GM21619 (cell line): ENCODE measurements around the gene HS6ST3.

ENCODE experiments used
- ATAC-seq: cut with Tn5 transposase; IDR thresholded peaks from one replicate; pipeline ENCODE4 v1.9.1; 2021; ENCODE audit not compliant: unreplicated experiment

The HS6ST3 gene

GRCh38 chr13:96421314-96421713 lies 331.4 kb downstream of the HS6ST3 start:
- no peak for ATAC-seq

- no peak for ATAC-seq
Observed at GRCh38 chr13:96422002-96422401, 332.1 kb downstream of the HS6ST3 start.

- no peak for ATAC-seq
Observed at GRCh38 chr13:96426167-96426566, 336.3 kb downstream of the HS6ST3 start.

- no peak for ATAC-seq
Observed at GRCh38 chr13:96428911-96429310, 339.0 kb downstream of the HS6ST3 start.

- no peak for ATAC-seq
Observed at GRCh38 chr13:96431044-96431581, 341.2 kb downstream of the HS6ST3 start.

GRCh38 chr13:96444676-96445075 lies 354.8 kb downstream of the HS6ST3 start:
- ATAC-seq, result no peak

GRCh38 chr13:96449920-96450319 lies 360.0 kb downstream of the HS6ST3 start:
- no peak for ATAC-seq

GRCh38 chr13:96450326-96451020 lies 360.6 kb downstream of the HS6ST3 start:
- no peak for ATAC-seq

- ATAC-seq, result no peak
Observed at GRCh38 chr13:96454466-96454865, 364.6 kb downstream of the HS6ST3 start.

GRCh38 chr13:96460609-96461008 lies 370.7 kb downstream of the HS6ST3 start:
- ATAC-seq, result no peak

- ATAC-seq, result no peak
Observed at GRCh38 chr13:96473526-96474180, 383.7 kb downstream of the HS6ST3 start.

GRCh38 chr13:96474181-96474557 lies 384.3 kb downstream of the HS6ST3 start:
- ATAC-seq, result no peak

GRCh38 chr13:96475103-96475502 lies 385.2 kb downstream of the HS6ST3 start:
- ATAC-seq, result no peak

- no peak for ATAC-seq
Observed at GRCh38 chr13:96481482-96481881, 391.6 kb downstream of the HS6ST3 start.

GRCh38 chr13:96490496-96490989 lies 400.6 kb downstream of the HS6ST3 start:
- no peak for ATAC-seq

- ATAC-seq, result no peak
Observed at GRCh38 chr13:96491103-96491502, 401.2 kb downstream of the HS6ST3 start.

GRCh38 chr13:96492766-96493165 lies 402.9 kb downstream of the HS6ST3 start:
- ATAC-seq, result no peak

GRCh38 chr13:96499656-96500055 lies 409.7 kb downstream of the HS6ST3 start:
- no peak for ATAC-seq

GRCh38 chr13:96500953-96501352 lies 411.0 kb downstream of the HS6ST3 start:
- ATAC-seq, result no peak

- no peak for ATAC-seq
Observed at GRCh38 chr13:96503481-96503880, 413.6 kb downstream of the HS6ST3 start.

GRCh38 chr13:96511587-96511986 lies 421.7 kb downstream of the HS6ST3 start:
- ATAC-seq, result no peak

GRCh38 chr13:96519380-96519779 lies 429.5 kb downstream of the HS6ST3 start:
- no peak for ATAC-seq
